ENCODE results near the gene ING1. TPM values are rescaled to one million over a fixed set of nuclear protein-coding genes. Genes with fewer than 3 reads are reported as not detected.

ING1 gene
- total RNA-seq, 4 donors from 2014 or later = 10.6 to 26.1 (median 13.7) TPM

GRCh38 chr13:110743687-110744086, 30.2 kb downstream of the ING1 start:
- TF ChIP-seq POLR2A (IDR thresholded peaks at IDR 0.05) = no peak
- no peak for TF ChIP-seq CTCF (IDR thresholded peaks at IDR 0.05)
- 69 to 72% methylated on average over 1 of the region's 1 CpG for WGBS, 2 donors
- intact Hi-C loops (cut with DNase I; ENCODE audit: low total_unique reads) = no loop called here
- no peak overlapping the region for H3K4me3 ChIP-seq (ENCODE audit: low read depth, poor library complexity, severe bottlenecking)
- no peak for DNase-seq (ENCODE audit: low spot score in 2 of 2)

- WGBS, 2 donors = 91 to 95% methylated on average over 1 of the region's 1 CpG
- no peak for DNase-seq (ENCODE audit: low spot score in 2 of 2)
- TF ChIP-seq CTCF (IDR thresholded peaks at IDR 0.05) (no peak), POLR2A (IDR thresholded peaks at IDR 0.05) (no peak)
- H3K4me3 ChIP-seq (ENCODE audit: low read depth, poor library complexity, severe bottlenecking) = no peak overlapping the region
- intact Hi-C loops (cut with DNase I; ENCODE audit: low total_unique reads) = no loop called here
These were observed 32.9 kb downstream of the ING1 start for GRCh38 chr13:110746438-110746837.

GRCh38 chr13:110748271-110748670, 34.8 kb downstream of the ING1 start:
- intact Hi-C loops (cut with DNase I; ENCODE audit: low total_unique reads) = no loop called here
- TF ChIP-seq CTCF (IDR thresholded peaks at IDR 0.05) (no peak), POLR2A (IDR thresholded peaks at IDR 0.05) (no peak)
- H3K4me3 ChIP-seq (ENCODE audit: low read depth, poor library complexity, severe bottlenecking) = no peak overlapping the region
- 45 to 66% methylated on average over 4 of the region's 4 CpGs for WGBS, 2 donors
- DNase-seq (ENCODE audit: low spot score in 2 of 2) = no peak

GRCh38 chr13:110756219-110756631, 42.7 kb downstream of the ING1 start:
- intact Hi-C loops (cut with DNase I; ENCODE audit: low total_unique reads) = no loop called here
- H3K4me3 ChIP-seq (ENCODE audit: low read depth, poor library complexity, severe bottlenecking) = no peak overlapping the region
- no peak for TF ChIP-seq CTCF (IDR thresholded peaks at IDR 0.05)
- no peak for TF ChIP-seq POLR2A (IDR thresholded peaks at IDR 0.05)
- DNase-seq (ENCODE audit: low spot score in 2 of 2) = no peak
- WGBS, 2 donors = 74 to 82% methylated on average over 3 of the region's 3 CpGs

GRCh38 chr13:110757296-110757695, 43.8 kb downstream of the ING1 start:
- 89 to 92% methylated on average over 14 of the region's 14 CpGs for WGBS, 2 donors
- no peak overlapping the region for H3K4me3 ChIP-seq (ENCODE audit: low read depth, poor library complexity, severe bottlenecking)
- intact Hi-C loops (cut with DNase I; ENCODE audit: low total_unique reads) = no loop called here
- no peak for DNase-seq (ENCODE audit: low spot score in 2 of 2)
- TF ChIP-seq POLR2A (IDR thresholded peaks at IDR 0.05) (no peak), CTCF (IDR thresholded peaks at IDR 0.05) (no peak)

GRCh38 chr13:110758195-110758805, 44.8 kb downstream of the ING1 start:
- DNase-seq (ENCODE audit: low spot score in 2 of 2) = no peak
- no peak overlapping the region for H3K4me3 ChIP-seq (ENCODE audit: low read depth, poor library complexity, severe bottlenecking)
- 45 to 50% methylated on average over 4 of the region's 4 CpGs for WGBS, 2 donors
- intact Hi-C loops (cut with DNase I; ENCODE audit: low total_unique reads) = no loop called here
- TF ChIP-seq POLR2A (IDR thresholded peaks at IDR 0.05) = no peak
- TF ChIP-seq CTCF (IDR thresholded peaks at IDR 0.05) = no peak
